Peyer's patch (tissue), 4 donors: Measurements from ENCODE around the gene ITPRIP. TPM values are rescaled to one million over a fixed set of nuclear protein-coding genes. Genes with fewer than 3 reads are reported as not detected.
A peak's percentile ranks its signal among the peaks of the same experiment; 100 is the strongest.

ENCODE experiments used
- DNase-seq, 3 donors: peaks; one replicate each; pipeline ENCODE4 v3.0.0-alpha.2; 2017 to 2019
- H3K27ac ChIP-seq, 4 donors: fragments of 200-600 bp; sonication (generic); one replicate each; pipeline ENCODE4 v1.5.1; 2016 to 2019
- H3K27me3 ChIP-seq, 2 donors: fragments of 200-600 bp; sonication (generic); one replicate each; pipeline ENCODE4 v1.5.1; 2019
- H3K36me3 ChIP-seq, 3 donors: fragments of 200-600 bp; sonication (generic); one replicate each; pipeline ENCODE4 v1.5.1; 2016 to 2019
- H3K4me1 ChIP-seq, 4 donors: fragments of 200-600 bp; sonication (generic); one replicate each; pipeline ENCODE4 v1.5.1; 2016 to 2019
- H3K4me3 ChIP-seq, 4 donors: fragments of 200-600 bp; sonication (generic); 1 replicate in 3 of 4; 2 replicates in 1 of 4; pipeline ENCODE4 v1.5.1; 2016 to 2019; ENCODE audit warnings: mild to moderate bottlenecking in 1 of 4
- H3K9me3 ChIP-seq, 4 donors: fragments of 200-600 bp; sonication (generic); one replicate each; pipeline ENCODE4 v1.5.1; 2016 to 2019; ENCODE audit warnings: mild to moderate bottlenecking in 1 of 4
- CTCF ChIP-seq, 6 experiments: fragments of 450-650 bp in 4 of 6; fragments of 200-600 bp in 2 of 6; sonication (generic) in 1 of 6; IDR thresholded peaks; one replicate each; pipeline ENCODE4 v1.5.1; 2017 to 2019; ENCODE audit warnings: antibody characterized with exemption in 6 of 6, mild to moderate bottlenecking in 3 of 6, moderate library complexity in 1 of 6
- POLR2A ChIP-seq, 2 donors: fragments of 450-650 bp; IDR thresholded peaks; one replicate each; pipeline ENCODE4 v1.5.1; 2017; ENCODE audit warnings: antibody characterized with exemption in 2 of 2, mild to moderate bottlenecking in 2 of 2, moderate library complexity in 2 of 2
- total RNA-seq, 4 donors: library from RNA; depleted of rRNA; stranded (reverse); fragments of >200 nt; gene quantifications; one replicate each; pipeline ENCODE4 v1.1.0, GENCODE V29; 2016

Gene ITPRIP
- total RNA-seq, 4 donors from 2014 or later: 2.8 to 9.9 (median 7.7) TPM

DNA sequence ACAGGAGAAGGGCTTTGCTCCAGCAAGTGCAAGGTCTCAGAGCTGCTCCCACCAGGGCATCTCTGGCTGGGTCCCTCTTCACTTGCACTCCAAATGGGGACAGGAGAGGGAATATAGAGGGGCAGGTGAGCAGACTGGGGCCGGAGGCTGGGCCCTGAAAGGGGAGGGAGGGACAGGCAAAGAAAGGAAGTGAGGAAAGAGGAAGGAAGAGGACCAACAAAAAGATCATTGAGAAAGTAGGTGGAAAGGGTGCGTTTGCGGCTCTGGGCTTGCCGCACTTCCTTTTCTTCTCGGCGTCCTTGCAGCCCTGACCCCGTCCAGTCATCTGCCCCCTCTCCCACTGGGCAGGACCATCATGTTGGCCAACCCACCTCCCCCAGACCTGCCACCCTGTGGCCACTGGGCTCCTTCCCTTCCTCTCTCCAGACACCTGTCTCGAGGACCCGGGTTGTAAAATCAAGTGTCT is 14.0 kb downstream of the ITPRIP start:
- Histone ChIP-seq H3K36me3 (no peaks in the 10 kb centered on the region), H3K27ac (peak overlapping the region in 1 of 4 donors; percentile 53), H3K4me1 (peaks cover 5 to 73% (median 37%) of the 10 kb centered on the region in 4 donors), H3K9me3 (no peaks in the 10 kb centered on the region), H3K4me3 (no peak overlapping the region), H3K27me3 (no peaks in the 10 kb centered on the region)
- TF ChIP-seq CTCF (IDR thresholded peaks at IDR 0.05) (no peak), POLR2A (IDR thresholded peaks at IDR 0.05) (no peak)
- peak in 1 of 3 donors; percentile 47 for DNase-seq

DNA sequence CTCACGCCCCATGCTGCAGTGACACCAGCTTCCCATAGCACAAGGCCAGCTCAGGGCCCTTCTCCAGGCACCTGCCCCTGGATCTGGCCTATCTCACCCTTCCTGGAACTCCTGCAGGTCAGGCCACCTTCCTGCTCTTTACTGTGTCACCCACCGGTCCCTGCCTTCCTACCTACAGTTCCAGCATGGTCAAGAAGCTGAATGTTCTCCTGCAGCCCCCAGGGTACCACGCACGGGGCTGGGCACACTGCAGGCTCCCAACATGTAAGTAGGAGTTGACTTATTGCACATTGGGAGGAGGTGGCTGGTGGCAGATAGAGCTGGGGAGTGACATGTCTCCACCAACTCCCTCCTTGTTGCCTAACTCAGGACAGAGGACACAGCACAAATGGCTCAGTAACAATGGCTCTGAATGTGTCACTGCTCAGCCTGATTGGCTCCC is 14.5 kb downstream of the ITPRIP start:
- peak overlapping the region in 1 of 4 donors; percentile 53 for H3K27ac ChIP-seq
- TF ChIP-seq POLR2A (IDR thresholded peaks at IDR 0.05) (no peak), CTCF (IDR thresholded peaks at IDR 0.05) (no peak)

DNA sequence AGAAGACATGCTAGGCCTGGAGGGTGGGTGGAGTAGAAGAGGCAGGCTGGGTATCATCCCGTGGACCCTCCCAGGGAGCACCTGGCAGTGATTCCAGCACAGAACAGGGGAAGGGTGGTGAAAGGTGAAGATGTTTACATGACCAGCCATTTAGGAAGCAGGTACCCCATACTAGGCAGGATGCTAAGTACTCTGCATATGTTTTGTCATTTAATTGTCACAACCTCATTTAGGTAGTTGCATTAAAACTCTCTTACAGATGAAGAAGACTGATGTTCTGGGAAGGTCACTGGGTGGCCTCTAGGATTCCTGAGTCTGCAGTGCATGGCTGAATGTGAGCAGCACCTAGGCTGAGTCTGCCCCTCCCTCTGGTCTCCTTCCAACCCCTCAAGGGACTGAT is 15.2 kb downstream of the ITPRIP start:
- peak in 1 of 3 donors; percentile 15 for DNase-seq
- TF ChIP-seq POLR2A (IDR thresholded peaks at IDR 0.05) (no peak), CTCF (IDR thresholded peaks at IDR 0.05) (no peak)
- Histone ChIP-seq H3K27me3 (no peaks in the 10 kb centered on the region), H3K4me3 (no peak overlapping the region), H3K4me1 (peaks cover 3 to 64% (median 32%) of the 10 kb centered on the region in 4 donors), H3K27ac (peak overlapping the region in 2 of 4 donors; percentile 10 to 47), H3K36me3 (no peaks in the 10 kb centered on the region), H3K9me3 (no peaks in the 10 kb centered on the region)

More for the DNA sequence above, 14.5 kb downstream of the ITPRIP start:
- DNase-seq: no peak
- Histone ChIP-seq H3K4me1 (peaks cover 3 to 71% (median 35%) of the 10 kb centered on the region in 4 donors), H3K9me3 (no peaks in the 10 kb centered on the region), H3K36me3 (no peaks in the 10 kb centered on the region), H3K27me3 (no peaks in the 10 kb centered on the region), H3K4me3 (no peak overlapping the region)

- peak in 1 of 3 donors; percentile 57 for DNase-seq
- Histone ChIP-seq H3K27ac (peak overlapping the region in 1 of 4 donors; percentile 47), H3K9me3 (no peaks in the 10 kb centered on the region), H3K36me3 (no peaks in the 10 kb centered on the region), H3K4me3 (no peak overlapping the region), H3K4me1 (peaks cover 0 to 57% (median 27%) of the 10 kb centered on the region in 4 donors), H3K27me3 (no peaks in the 10 kb centered on the region)
- TF ChIP-seq CTCF (IDR thresholded peaks at IDR 0.05): no peak
- no peak for TF ChIP-seq POLR2A (IDR thresholded peaks at IDR 0.05)
Observed at GRCh38 chr10:104322416-104322782, 15.9 kb downstream of the ITPRIP start.

- Histone ChIP-seq H3K4me3 (no peak overlapping the region), H3K9me3 (no peaks in the 10 kb centered on the region), H3K27ac (peak overlapping the region in 1 of 4 donors; percentile 47), H3K36me3 (no peaks in the 10 kb centered on the region), H3K27me3 (no peaks in the 10 kb centered on the region), H3K4me1 (peaks cover 0 to 51% (median 26%) of the 10 kb centered on the region in 4 donors)
- no peak for DNase-seq
- TF ChIP-seq POLR2A (IDR thresholded peaks at IDR 0.05) (no peak), CTCF (IDR thresholded peaks at IDR 0.05) (no peak)
Observed at GRCh38 chr10:104321725-104322415, 16.4 kb downstream of the ITPRIP start.
